A673 (cell line): ENCODE results near the gene HAGH. TPM values are rescaled to one million over a fixed set of nuclear protein-coding genes. Genes with fewer than 3 reads are reported as not detected.

Experiments
- BruUV-seq: library from RNA; stranded (reverse); fragments of 400-500 nt; replicated peaks from 2 replicates; lab custom pipeline; 2021; lab: Mats Ljungman, UMichigan
- CTCF ChIA-PET: fragments of 300-600 bp; sonication (Branson Sonifier 250); formaldehyde crosslinking; loops from one replicate; lab custom pipeline; 2022; ENCODE audit warnings: antibody characterized with exemption; lab: Charles Lee
- POLR2A ChIA-PET: fragments of 300-600 bp; sonication (Branson Sonifier 250); formaldehyde crosslinking; loops from one replicate; lab custom pipeline; 2022; ENCODE audit warnings: antibody characterized with exemption; ENCODE audit not compliant: low non-redundant PET; lab: Charles Lee
- DNase-seq: peaks from one replicate; pipeline ENCODE4 v3.0.0-alpha.2; 2015; ENCODE audit warnings: low spot score
- H3K27ac ChIP-seq: fragments of 200-600 bp; sonication (generic); 2 replicates; pipeline ENCODE4 v1.5.1; 2016; ENCODE audit warnings: mixed run types, low read depth, mild to moderate bottlenecking, mixed read lengths, antibody characterized with exemption, low read length; ENCODE audit not compliant: poor library complexity, severe bottlenecking
- H3K27me3 ChIP-seq: fragments of 200-600 bp; sonication (generic); replicated peaks from 2 replicates; pipeline ENCODE4 v1.6.1; 2017; ENCODE audit warnings: mixed run types, low read depth, mild to moderate bottlenecking, mixed read lengths, antibody characterized with exemption, low read length; ENCODE audit not compliant: insufficient read depth, poor library complexity
- H3K36me3 ChIP-seq: fragments of 200-600 bp; sonication (generic); 2 replicates; pipeline ENCODE4 v1.6.1; 2016; ENCODE audit warnings: mixed run types, mild to moderate bottlenecking, mixed read lengths, antibody characterized with exemption, low read length; ENCODE audit not compliant: insufficient read depth, poor library complexity, severe bottlenecking
- H3K4me1 ChIP-seq: fragments of 200-600 bp; sonication (generic); 2 replicates; pipeline ENCODE4 v1.6.1; 2017; ENCODE audit warnings: mixed run types, mild to moderate bottlenecking, mixed read lengths, antibody characterized with exemption, low read length; ENCODE audit not compliant: insufficient read depth, poor library complexity, severe bottlenecking
- H3K4me3 ChIP-seq: fragments of 200-600 bp; sonication (generic); 2 replicates; pipeline ENCODE4 v1.5.1; 2016; ENCODE audit warnings: low read depth, mixed run types, mild to moderate bottlenecking, mixed read lengths, low read length; ENCODE audit not compliant: poor library complexity, severe bottlenecking
- H3K9me3 ChIP-seq: fragments of 200-600 bp; sonication (generic); 2 replicates; pipeline ENCODE4 v1.6.1; 2016; ENCODE audit warnings: mixed run types, low read depth, mild to moderate bottlenecking, mixed read lengths, antibody characterized with exemption, low read length; ENCODE audit not compliant: poor library complexity, severe bottlenecking
- CTCF ChIP-seq: fragments of 300-800, 200-600 bp; sonication (generic); conservative IDR thresholded peaks from 2 replicates; pipeline ENCODE4 v1.5.1; 2017; ENCODE audit warnings: low read depth, mild to moderate bottlenecking, antibody characterized with exemption, low read length, moderate library complexity, mixed read lengths
- EZH2 ChIP-seq: fragments of 200-600 bp; sonication (generic); IDR thresholded peaks from 2 replicates; pipeline ENCODE4 v1.6.1; 2017; ENCODE audit warnings: borderline replicate concordance, low read depth, mild to moderate bottlenecking, mixed read lengths, antibody characterized with exemption, low read length; ENCODE audit not compliant: poor library complexity, severe bottlenecking
- intact Hi-C: fragments of 100-400 bp; cut with micrococcal nuclease; formaldehyde crosslinking; loops from one replicate; pipeline ENCODE4 v1.10.0; 2022; ENCODE audit not compliant: unreplicated experiment
- total RNA-seq: library from RNA; stranded (reverse); gene quantifications from 2 replicates; pipeline ENCODE4 v1.2.3, GENCODE V29; 2021

The HAGH gene
- total RNA-seq, 1 experiment from 2014 or later = 14.4 TPM

- DNase-seq = no peak
- Histone ChIP-seq H3K36me3 (peaks cover 14% of the 10 kb centered on the region), H3K4me3 (no peak overlapping the region), H3K27me3 (no peaks in the 10 kb centered on the region), H3K27ac (no peak overlapping the region), H3K4me1 (no peaks in the 10 kb centered on the region), H3K9me3 (no peaks in the 10 kb centered on the region)
- no peak for TF ChIP-seq EZH2
- no peak for TF ChIP-seq CTCF
- intact Hi-C loops = loop anchor here (10.0 kb wide), 1 partner anchor 48 kb away; the partner anchor contains the start of genes FAHD1 and HAGH
- BruUV-seq = no TSS peak
- ChIA-PET CTCF (no interaction called here), POLR2A (no interaction called here)
These were observed 50.0 kb downstream of the HAGH start for GRCh38 chr16:1776672-1776955.

GRCh38 chr16:1775846-1776671 lies 50.6 kb downstream of the HAGH start:
- no peak overlapping the region for H3K27ac ChIP-seq
- no peak for DNase-seq
- no peak overlapping the region for H3K4me3 ChIP-seq
- TF ChIP-seq EZH2 (no peak), CTCF (no peak)
- no peaks in the 10 kb centered on the region for H3K4me1 ChIP-seq
- no peaks in the 10 kb centered on the region for H3K27me3 ChIP-seq
- H3K9me3 ChIP-seq = no peaks in the 10 kb centered on the region
- ChIA-PET CTCF (no interaction called here), POLR2A (no interaction called here)
- peaks cover 14% of the 10 kb centered on the region for H3K36me3 ChIP-seq
- intact Hi-C loops = loop anchor here (10.0 kb wide), 1 partner anchor 49 kb away; the partner anchor contains the start of genes FAHD1 and HAGH
- BruUV-seq = no TSS peak

- intact Hi-C loops = loop anchor here (10.0 kb wide), 1 partner anchor 50 kb away; the partner anchor contains the start of genes FAHD1 and HAGH
- no peak for DNase-seq
- no TSS peak for BruUV-seq
- POLR2A ChIA-PET = no interaction called here
- CTCF ChIA-PET = no interaction called here
- Histone ChIP-seq H3K27ac (no peak overlapping the region), H3K4me1 (peaks cover 1% of the 10 kb centered on the region), H3K27me3 (no peaks in the 10 kb centered on the region), H3K9me3 (no peaks in the 10 kb centered on the region), H3K36me3 (peaks cover 16% of the 10 kb centered on the region), H3K4me3 (no peak overlapping the region)
- TF ChIP-seq CTCF = no peak
- TF ChIP-seq EZH2 = no peak
These were observed 51.4 kb downstream of the HAGH start for GRCh38 chr16:1775006-1775845.
